ENCODE measurements around the gene FNDC3B.

- no peak for TF ChIP-seq CTCF (IDR thresholded peaks at IDR 0.05)
- TF ChIP-seq POLR2A (IDR thresholded peaks at IDR 0.05): no peak
These were observed 26.1 kb downstream of the FNDC3B start for GRCh38 chr3:172065527-172065926.
